ENCODE results near the gene KIAA1671.

The KIAA1671 gene

GRCh38 chr22:25154667-25154999 is 202.1 kb downstream of the KIAA1671 start:
- in situ Hi-C loops (cut with MboI; ENCODE audit: low sequenced_read_pairs, unreplicated experiment), result no loop called here
- no peak for DNase-seq (ENCODE audit: low spot score)
- TF ChIP-seq, protein P1, sequence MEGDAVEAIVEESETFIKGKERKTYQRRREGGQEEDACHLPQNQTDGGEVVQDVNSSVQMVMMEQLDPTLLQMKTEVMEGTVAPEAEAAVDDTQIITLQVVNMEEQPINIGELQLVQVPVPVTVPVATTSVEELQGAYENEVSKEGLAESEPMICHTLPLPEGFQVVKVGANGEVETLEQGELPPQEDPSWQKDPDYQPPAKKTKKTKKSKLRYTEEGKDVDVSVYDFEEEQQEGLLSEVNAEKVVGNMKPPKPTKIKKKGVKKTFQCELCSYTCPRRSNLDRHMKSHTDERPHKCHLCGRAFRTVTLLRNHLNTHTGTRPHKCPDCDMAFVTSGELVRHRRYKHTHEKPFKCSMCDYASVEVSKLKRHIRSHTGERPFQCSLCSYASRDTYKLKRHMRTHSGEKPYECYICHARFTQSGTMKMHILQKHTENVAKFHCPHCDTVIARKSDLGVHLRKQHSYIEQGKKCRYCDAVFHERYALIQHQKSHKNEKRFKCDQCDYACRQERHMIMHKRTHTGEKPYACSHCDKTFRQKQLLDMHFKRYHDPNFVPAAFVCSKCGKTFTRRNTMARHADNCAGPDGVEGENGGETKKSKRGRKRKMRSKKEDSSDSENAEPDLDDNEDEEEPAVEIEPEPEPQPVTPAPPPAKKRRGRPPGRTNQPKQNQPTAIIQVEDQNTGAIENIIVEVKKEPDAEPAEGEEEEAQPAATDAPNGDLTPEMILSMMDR (IDR thresholded peaks at IDR 0.05; ENCODE audit: borderline replicate concordance, control extremely low read depth, extremely low read depth, insufficient read depth, missing control alignments), result no peak

DNA sequence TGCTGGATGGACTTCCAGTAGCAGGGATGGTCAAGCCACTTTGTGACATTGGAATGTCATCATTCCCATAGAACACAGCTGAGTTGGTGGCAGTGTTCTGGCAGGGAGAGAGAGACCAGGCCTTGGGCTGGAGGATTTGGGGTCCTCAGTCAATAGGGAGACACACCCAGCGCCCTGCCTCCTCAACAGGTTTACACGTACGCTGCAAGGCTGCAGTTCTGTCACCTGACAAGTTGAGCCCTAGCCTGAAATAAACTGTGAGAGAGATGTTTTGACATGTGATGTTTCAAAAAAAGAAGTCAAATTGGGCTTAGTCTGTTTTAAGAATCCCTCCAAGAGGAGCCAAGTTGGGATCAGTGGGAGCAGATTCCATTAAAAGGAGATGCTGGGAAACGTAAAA is 204.2 kb downstream of the KIAA1671 start:
- DNase-seq (ENCODE audit: low spot score), result no peak
- TF ChIP-seq, protein P1 (IDR thresholded peaks at IDR 0.05; ENCODE audit: borderline replicate concordance, control extremely low read depth, extremely low read depth, insufficient read depth, missing control alignments), result no peak
- in situ Hi-C loops (cut with MboI; ENCODE audit: low sequenced_read_pairs, unreplicated experiment), result no loop called here

DNA sequence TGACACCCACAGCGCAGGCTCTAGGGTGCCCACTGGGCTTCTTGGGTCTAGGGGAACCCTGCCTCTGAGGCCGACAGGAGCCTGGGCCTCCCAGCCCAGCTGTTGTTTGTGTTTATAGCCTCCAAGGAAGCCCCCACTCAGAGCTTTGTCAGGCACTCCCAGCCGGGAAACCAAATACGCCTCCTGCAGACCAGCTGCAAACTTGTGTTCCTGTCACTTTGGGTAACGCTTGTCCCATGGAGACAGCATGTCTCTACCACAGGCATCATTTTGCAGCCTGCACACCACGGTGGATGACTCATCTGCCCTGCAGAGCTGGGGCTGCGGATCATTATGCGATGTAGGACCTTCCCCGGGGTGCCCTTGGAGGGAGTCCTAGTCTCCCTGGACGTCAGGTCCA is 206.5 kb downstream of the KIAA1671 start:
- DNase-seq (ENCODE audit: low spot score), result no peak
- in situ Hi-C loops (cut with MboI; ENCODE audit: low sequenced_read_pairs, unreplicated experiment), result no loop called here
- TF ChIP-seq, protein P1 (IDR thresholded peaks at IDR 0.05; ENCODE audit: borderline replicate concordance, control extremely low read depth, extremely low read depth, insufficient read depth, missing control alignments), result no peak

DNA sequence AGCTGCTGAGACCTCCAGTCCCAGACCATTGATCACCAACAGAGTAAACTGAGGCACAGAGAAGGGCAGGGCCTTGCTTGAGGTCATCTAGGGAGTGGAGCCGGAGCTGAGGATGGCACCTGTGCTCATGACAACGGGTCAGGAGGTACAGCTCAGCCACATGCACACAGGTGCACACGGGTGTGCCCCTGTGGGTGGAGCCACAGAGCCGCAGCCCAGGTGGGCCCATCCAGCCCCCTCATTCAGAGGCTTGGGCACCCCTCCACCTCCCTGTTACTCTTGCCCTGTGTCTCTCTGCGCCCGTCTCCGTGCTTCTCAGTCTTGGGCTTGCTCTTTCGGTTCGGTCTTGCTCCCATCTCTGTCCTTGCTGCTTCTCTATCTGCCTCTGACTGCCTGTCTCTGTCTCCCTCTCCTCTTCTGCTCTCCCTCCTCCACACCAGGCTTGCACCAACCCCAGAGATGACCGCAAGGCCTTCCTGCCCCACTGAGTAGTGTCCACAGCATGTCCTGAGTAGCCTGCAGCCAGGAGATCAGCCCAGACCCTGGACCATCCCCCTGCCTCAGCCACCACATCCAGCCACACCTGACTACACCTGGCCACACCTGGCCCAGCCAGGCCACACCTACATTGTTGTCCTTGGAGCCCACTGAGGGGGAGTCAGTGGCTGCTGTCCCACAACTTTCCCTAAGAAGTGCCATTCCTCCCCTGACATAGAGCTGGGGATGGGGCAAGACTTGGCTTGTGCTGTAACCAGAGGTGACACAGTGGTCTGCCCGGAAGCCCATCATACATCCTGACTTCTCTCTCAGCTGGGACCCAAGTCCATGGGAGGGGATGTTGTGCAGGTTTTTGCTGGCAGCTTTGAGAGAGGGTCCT is 207.8 kb downstream of the KIAA1671 start:
- TF ChIP-seq, protein P1 (IDR thresholded peaks at IDR 0.05; ENCODE audit: borderline replicate concordance, control extremely low read depth, extremely low read depth, insufficient read depth, missing control alignments), result no peak
- no peak for DNase-seq (ENCODE audit: low spot score)
- in situ Hi-C loops (cut with MboI; ENCODE audit: low sequenced_read_pairs, unreplicated experiment), result no loop called here

- DNase-seq (ENCODE audit: low spot score), result no peak
- in situ Hi-C loops (cut with MboI; ENCODE audit: low sequenced_read_pairs, unreplicated experiment), result no loop called here
- TF ChIP-seq, protein P1 (IDR thresholded peaks at IDR 0.05; ENCODE audit: borderline replicate concordance, control extremely low read depth, extremely low read depth, insufficient read depth, missing control alignments), result no peak
Measured at GRCh38 chr22:25161017-25161915, 208.8 kb downstream of the KIAA1671 start.

DNA sequence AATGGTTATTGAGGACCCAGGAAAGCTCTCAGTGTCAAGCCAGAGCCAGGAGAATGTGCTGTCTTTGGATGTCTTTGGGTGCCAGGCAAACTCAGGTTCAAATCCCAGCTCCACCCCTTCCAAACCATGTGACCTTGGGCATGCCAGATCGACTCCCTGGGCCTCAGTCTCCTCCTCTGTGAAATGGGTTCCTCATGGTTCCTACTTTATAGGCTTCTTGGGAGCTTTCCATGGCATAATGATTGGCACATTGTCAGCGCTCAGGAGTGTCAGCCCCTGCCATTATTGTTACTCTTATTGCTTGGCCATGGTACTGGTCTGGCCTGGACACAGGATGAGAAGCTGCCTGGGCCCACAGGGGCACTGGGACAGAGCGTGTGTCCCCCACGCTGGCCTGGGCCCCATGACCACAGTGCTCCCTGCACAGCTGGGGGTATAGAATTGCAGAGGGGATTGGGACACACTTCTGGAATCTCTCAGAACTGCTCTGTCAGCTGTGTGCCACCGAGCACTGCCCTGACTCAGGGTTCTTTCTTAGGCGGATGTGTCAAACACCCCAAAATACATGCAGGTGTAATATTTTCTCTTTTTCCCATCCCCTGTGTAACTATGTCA is 209.5 kb downstream of the KIAA1671 start:
- DNase-seq (ENCODE audit: low spot score), result no peak
- in situ Hi-C loops (cut with MboI; ENCODE audit: low sequenced_read_pairs, unreplicated experiment), result no loop called here
- TF ChIP-seq, protein P1 (IDR thresholded peaks at IDR 0.05; ENCODE audit: borderline replicate concordance, control extremely low read depth, extremely low read depth, insufficient read depth, missing control alignments), result no peak

Measured in GM13976 (cell line).